Measurements from ENCODE around the gene LTBP4.
"Not testable (repeated sequence)": the region's sequence is repeated elsewhere in the genome, so short reads cannot be mapped to it uniquely, and the experiment has no call there.

Gene LTBP4

DNA sequence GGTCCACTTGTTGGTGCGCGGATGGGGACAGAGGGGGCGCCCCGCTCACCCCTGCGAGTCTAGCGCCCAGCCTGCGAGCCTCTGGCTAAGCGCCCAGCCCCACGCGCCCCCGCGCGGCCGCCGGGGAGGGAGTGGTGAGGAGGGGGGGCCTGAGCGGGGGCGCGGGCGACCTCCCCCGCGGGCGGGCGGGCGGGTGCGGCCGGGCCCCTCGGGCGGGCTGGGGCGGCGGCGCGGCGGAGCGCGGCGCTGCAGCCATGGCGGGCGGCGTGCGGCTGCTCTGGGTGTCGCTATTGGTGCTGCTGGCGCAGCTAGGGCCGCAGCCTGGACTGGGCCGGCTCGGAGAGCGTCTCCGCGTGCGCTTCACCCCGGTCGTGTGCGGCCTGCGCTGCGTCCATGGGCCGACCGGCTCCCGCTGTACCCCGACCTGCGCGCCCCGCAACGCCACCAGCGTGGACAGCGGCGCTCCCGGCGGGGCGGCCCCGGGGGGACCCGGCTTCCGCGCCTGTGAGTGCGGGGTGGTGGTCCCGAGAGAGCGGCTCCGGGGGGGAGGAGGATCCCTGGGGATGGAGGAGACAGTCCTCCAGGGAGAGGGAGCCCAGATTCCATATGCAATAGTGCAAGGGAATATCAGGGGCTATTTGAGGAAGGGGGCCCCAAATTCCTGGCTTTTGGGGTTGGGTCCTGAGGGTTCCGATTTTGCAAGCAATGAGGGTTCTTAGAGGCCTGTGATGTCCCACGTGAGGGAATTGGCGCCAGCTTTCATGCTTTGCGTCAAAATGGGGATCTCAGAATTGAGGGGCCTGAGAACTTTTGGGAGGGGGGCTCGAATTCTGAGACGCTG is at the start of gene LTBP4:
Gene LTBP4 (plus strand): TSS at position 236 of the 841 bp plus-strand sequence. CDS start 19 bp downstream, at position 255.
- no peak for DNase-seq (ENCODE audit: low spot score)

DNA sequence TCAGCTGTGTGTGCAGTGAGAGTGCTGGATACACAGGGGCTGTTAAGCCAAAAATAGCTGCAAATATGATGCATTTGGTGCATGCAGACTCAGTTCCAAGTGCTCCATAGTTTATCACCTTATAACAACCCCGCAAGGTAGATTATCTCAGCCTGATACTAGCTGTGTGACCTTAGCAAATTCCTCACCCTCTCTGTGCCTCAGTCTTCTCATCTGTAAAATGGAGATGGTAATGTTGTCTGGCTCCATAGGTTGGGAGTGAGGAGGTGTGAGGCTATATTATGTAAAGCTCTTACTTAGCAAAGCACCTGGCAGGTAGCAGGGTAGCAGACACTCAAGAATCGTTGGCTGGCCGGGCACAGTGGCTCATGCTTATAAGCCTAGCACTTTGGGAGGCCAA is 48.3 kb upstream of the LTBP4 start:
- DNase-seq (ENCODE audit: low spot score), result no peak

GRCh38 chr19:40553885-40554857 is 47.0 kb upstream of the LTBP4 start:
- DNase-seq (ENCODE audit: low spot score), result no peak

DNA sequence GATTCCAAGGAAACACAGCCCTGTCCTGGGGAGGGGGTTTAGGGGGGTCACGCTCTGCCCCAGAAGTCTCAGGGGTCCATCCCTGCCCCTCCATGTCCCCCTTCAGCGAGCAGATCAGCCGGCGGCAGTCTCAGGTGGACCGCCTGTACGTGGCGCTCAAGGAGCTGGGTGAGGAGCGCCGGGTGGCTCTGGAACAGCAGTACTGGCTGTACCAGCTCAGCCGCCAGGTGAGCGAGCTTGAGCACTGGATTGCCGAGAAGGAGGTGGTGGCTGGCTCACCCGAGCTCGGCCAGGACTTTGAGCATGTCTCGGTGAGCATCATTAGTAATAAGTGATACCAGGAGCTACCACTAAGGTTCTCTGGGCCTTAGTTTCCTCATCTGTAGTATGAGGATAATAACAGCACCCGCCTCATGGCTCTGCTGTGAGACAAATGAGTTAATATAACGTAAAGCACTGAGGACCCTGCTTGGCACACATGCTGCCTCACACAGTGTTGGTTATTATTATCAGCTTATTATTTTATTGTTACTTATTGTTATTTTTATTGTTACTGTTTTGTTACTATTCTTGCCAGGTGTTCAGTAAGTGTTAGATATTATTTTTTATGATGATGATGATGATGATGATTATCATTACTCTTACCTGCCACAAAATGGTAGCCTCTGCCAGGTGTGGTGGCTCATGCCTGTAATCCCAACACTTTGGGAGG is 45.0 kb upstream of the LTBP4 start:
- DNase-seq (ENCODE audit: low spot score), result no peak

- no peak for DNase-seq (ENCODE audit: low spot score)
These were observed 44.1 kb upstream of the LTBP4 start for GRCh38 chr19:40556953-40557530.

DNA sequence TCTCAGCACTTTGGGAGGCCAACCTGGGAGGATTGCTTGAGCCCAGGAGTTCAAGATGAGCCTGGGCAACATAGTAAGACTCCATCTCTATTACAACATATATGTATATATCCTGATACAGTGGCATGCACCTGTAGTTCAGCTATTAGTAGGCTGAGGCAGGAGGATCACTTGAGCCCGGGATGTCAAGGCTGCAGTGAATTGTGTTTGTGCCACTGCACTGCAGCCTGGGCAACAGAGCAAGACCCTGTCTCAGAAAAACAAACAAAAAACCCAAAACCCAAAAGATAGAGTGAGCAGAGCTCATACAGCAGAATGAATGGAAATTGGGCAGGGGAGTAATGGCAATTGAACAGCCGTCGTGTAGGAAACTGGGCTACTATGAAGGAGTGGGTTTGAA is 41.8 kb upstream of the LTBP4 start:
- DNase-seq (ENCODE audit: low spot score), result no peak

DNA sequence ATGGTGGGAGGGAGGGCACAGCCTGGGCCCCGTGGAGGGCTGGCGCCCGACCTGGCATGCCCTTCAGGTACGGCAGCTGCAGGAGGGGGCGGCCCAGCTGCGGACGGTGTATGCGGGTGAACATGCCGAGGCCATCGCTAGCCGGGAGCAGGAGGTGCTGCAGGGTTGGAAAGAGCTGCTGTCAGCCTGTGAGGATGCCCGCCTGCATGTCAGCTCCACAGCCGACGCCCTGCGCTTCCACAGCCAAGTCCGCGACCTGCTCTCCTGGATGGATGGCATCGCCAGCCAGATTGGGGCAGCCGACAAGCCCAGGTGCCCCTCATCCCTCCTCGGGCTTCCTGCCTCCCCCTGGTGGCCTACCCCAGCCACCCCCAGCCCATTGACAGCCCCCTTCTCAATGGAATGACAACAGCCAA is 41.1 kb upstream of the LTBP4 start:
- no peak for DNase-seq (ENCODE audit: low spot score)

DNA sequence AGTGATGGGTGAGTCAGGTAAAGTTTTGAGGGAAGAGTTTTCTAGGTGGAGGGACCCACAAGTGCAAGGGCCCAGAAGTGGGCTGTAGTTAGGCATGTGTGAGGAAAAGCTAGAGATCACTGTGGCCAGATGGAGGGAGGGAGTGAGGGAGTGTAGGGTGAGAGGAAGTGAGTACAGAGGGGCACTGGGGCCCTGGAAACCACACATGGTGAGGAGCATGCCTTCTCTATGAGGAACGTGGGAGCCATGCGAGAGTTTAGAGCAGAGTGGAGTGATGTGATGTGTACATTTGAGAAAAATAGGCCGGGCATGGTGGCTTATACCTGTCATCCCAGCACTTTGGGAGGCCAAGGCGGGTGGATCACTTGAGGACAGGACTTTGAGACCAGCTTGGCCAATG is 39.2 kb upstream of the LTBP4 start:
- DNase-seq (ENCODE audit: low spot score), result no peak

- not testable (repeated sequence) for DNase-seq (ENCODE audit: low spot score)
These were observed 36.6 kb upstream of the LTBP4 start for GRCh38 chr19:40564535-40564934.

DNA sequence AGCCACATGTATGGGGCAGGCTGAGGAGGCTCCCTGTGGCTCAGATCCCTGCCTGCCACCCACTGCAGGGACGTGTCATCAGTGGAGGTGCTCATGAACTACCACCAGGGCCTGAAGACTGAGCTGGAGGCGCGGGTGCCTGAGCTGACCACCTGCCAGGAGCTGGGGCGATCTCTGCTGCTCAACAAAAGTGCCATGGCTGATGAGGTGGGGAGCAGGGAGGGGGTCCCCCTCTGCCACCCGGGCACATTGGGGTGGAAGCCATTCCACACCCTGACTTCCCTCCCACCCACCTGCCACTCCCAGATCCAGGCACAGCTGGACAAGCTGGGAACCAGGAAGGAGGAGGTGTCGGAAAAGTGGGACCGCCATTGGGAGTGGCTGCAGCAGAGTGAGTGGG is 35.8 kb upstream of the LTBP4 start:
- no peak for DNase-seq (ENCODE audit: low spot score)

DNA sequence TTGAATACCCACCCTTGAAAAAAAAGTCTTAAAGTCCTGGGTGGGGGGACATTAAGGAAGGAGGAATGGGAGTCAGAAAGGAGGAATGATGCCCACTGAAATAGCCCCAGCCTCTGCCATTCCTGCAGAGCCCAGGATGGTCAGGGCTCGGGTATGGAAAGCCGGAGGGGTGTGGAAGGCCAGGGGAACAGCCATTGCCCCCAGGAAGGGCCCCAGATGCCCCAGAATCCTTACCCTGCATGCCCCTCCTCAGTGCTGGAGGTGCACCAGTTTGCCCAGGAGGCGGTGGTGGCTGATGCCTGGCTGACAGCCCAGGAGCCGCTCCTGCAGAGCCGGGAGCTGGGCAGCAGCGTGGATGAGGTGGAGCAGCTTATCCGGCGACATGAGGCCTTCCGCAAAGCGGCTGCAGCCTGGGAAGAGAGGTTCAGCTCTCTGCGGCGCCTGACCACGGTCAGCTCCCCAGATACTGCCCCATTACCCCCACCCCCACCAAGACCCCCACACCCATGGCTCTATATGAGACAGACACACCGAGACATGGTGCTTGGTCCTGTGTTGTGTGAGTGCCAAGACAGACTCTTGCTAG is 35.2 kb upstream of the LTBP4 start:
- DNase-seq (ENCODE audit: low spot score), result no peak

DNA sequence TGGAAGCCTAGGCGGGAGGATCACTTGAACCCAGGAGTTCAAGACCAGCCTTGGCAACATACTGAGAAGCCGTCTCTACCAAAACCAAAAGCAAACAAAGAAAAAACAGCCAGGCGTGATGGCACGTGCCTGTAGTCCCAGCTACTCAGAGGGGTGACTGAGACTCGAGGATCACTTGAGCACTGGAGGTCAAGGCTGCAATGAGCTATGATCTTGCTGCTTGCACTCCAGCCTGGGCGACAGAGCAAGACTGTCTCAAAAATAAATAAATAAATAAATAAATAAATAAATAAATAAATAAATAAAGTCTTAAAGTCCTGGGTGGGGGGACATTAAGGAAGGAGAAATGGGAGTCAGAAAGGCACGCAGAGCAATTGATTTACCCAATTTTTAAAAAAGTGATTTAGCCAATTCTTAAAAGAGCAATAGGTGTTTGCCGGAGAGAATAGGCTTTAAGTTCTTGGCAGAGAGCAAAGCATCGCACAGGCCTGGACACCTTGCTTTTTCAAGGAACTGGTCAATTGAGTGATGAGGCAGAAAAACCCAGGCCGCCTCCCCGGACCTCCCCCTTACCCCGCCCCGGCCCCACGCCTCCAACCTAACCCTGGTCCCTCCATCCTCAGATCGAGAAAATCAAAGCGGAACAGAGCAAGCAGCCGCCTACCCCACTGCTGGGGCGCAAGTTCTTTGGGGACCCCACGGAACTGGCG is 34.0 kb upstream of the LTBP4 start:
- DNase-seq (ENCODE audit: low spot score), result no peak

- DNase-seq (ENCODE audit: low spot score), result no peak
These were observed 33.2 kb upstream of the LTBP4 start for GRCh38 chr19:40567750-40568494.

DNA sequence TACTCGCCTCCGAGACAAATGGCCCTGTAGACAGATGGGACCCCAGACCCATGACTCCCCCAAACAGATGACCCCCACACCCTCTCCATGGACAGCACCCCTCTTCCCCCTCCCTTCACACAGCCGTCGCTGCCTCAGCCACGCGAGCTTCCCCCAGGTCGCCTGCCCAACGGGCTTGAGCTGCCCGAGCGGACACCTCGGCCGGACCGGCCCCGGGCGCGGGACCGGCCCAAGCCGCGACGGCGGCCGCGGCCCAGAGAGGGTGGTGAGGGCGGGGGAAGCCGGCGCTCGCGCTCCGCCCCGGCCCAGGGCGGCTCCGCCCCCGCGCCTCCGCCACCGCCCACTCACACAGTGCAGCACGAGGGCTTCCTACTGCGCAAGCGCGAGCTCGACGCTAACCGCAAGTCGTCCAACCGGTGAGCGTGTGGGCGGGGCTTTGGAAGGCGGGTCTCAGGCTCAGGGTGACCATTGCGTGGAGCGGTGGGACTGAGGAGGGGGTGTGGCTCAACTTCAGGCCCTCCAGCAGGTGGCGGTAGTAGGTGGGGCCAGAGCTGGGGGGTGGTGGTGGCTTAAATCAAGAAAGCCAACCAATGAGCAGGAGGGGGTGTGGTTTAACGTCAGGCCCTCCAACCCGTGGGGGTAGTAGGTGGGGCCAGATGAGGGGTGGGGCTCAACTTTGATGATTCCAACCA is 30.7 kb upstream of the LTBP4 start:
- DNase-seq (ENCODE audit: low spot score), result peak; percentile 98

- DNase-seq (ENCODE audit: low spot score), result no peak
These were observed 30.2 kb upstream of the LTBP4 start for GRCh38 chr19:40571005-40571318.

DNA sequence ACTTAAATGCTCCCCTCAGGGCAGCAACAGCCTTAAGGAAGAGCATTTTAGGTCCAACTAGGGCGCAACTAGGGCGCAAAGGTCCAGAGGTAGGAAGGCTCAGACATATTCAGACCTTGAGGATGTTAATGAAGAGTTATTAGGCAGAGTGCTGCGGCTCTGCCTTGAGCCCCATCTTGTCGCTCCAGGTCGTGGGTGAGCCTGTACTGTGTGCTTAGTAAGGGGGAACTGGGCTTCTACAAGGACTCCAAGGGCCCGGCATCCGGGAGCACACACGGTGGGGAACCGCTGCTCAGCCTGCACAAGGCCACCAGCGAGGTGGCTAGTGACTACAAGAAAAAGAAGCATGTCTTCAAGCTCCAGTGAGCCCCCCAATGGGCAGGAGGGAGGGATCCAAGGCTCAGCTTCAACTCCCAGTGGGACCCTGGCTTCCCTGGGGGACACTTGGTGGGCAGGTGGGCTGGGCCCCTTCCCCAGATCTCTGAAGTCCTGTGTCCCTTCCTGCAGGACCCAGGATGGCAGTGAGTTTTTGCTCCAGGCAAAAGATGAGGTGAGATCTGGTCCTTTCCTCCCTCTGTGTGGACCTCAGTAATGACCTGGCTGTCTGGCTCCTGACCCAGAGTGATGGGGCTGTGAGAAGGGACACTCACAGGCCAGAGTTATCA is 29.2 kb upstream of the LTBP4 start:
- no peak for DNase-seq (ENCODE audit: low spot score)

- no peak for DNase-seq (ENCODE audit: low spot score)
These were observed 25.8 kb upstream of the LTBP4 start for GRCh38 chr19:40575326-40575725.

GRCh38 chr19:40576151-40576584 is 25.0 kb upstream of the LTBP4 start:
- DNase-seq (ENCODE audit: low spot score), result no peak

Measured in activated CD4-positive, alpha-beta T cell treated with anti-CD3 and anti-CD28 coated beads, Interleukin-2, Interleukin-4, amounts not matched to agents 100 ng/mL and 50 ng/mL, durations not matched to agents 16 hours and 8 hours (primary cell).